Fibroblast of skin of scalp (primary cell): ENCODE data around the gene SLC22A23.

Experiments
- DNase-seq: peaks from one replicate; pipeline ENCODE4 v3.0.0-alpha.2; 2013

SLC22A23 gene

DNA sequence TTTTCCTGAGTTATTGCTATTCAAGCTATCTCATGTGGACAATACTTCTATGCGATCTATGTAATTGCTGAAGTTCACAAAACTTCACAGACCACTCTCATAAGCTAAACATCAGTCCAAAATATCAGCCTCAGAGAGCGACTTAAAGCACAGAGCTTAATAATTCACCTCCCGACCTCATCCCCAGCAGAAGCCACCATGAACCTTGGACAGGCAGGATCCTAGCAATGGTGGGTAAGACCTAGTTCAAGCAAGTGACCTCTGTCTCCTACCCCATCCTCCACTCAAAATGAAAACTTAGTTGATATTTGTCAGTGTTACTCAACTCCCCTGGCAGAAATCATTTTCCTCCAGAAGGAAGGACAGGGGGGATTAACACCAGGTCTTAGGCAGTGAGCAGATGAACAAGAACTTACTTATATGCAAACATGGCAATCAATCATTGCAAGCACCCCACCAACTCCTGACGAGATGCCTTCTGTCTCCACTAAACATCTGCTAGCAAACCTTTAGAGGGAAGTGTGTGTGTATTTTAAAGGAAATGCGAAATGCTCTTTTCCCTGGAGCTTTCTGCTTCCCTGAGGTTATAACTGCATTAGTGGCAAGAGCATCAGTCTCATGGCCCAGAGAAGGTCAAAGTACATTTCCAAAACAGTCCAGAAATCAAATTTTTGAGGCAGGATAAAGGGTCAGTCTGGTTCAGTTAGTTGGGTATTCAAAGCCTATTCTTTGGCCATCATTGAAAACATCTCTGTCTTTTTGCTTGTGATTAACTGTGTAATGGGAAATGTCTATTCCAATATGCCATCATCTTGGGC, 90.0 kb downstream of the SLC22A23 start:
- no peak for DNase-seq

DNA sequence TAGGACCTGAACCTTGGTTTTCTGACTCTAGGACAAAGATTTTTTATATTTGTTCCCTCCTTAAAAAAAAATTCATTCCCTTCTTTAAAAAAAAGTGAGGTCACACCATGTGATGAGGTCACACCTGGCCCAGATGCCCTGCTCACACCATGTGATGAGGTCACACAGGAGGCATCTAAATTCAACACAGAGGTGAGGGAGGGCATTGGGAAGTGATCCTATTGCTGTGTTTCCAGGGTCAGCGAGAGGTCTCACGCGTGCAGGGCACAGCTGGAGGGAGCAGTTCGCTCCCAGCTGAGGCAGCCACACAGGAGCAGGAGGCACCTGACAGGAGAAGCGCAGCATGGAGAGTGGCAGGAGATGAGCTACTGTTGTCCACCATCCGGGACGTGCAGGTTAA, 92.5 kb downstream of the SLC22A23 start:
- no peak for DNase-seq

DNA sequence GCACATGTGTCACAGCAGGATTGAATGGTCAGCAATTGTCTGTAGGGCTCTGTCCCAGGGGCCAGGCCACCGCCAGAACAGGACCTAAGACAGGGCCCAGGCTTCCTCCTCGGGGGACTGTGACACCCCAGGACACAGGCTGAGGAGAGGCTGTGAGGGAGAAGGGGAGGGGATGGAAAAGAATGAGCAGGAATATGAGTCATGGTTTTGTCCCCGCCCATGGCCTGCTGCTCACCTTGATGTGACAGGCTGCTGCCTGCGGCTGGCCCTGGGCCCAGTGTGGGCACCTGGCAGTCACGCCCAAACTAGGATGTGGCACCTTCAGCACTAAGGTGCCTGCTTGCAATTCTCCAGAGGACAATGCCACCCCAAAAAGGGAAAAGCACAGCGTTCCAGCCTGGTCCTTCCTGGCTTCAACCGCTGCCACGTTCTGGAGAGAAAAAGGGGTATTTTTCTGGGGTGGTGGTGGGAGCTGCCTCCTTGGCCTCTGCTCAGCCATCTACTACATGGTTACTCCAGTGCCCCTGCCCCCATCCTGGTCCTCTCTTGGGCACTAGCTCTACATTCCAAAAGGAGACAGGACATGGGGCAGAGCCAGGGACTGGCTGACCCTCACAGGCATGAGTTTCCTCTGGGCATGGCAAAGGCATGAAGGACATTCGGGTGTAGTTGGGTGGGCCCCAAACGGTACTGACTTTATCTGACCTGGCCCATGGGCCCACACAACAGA, 93.4 kb downstream of the SLC22A23 start:
- no peak for DNase-seq

DNA sequence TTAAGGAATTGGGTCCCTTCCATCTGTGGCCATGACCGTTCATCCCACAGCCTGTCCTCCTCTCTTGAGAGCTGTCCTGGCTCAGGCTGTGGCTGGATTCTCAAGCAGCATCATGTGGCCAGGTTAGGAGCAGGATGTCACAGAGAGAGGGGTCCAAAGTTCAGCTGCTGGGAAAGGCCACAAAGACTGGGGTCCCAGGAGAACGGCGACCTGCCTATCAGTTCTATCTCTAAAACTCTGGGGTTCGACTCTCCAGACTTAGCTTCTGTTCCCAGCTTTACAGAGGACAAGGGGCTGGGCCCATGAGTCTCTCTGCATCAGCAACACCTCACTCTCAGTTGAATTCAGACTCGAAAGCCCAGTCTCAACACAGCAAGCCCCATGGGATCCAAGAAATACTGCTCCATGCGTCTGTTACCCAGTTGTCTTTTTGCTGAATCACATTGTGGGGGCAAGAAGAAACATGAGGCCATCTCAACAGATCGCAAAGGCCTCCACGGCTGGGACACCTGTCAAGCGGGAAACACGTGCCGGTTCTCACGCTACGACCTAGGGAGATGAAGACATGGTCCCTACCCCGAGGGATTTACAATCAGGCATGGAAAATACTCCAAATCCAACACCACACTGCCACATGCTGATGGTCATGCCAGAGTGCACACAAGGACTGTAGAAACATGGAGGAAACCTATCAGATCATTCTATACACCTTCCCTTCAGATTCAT, 95.4 kb downstream of the SLC22A23 start:
- DNase-seq, result no peak

DNA sequence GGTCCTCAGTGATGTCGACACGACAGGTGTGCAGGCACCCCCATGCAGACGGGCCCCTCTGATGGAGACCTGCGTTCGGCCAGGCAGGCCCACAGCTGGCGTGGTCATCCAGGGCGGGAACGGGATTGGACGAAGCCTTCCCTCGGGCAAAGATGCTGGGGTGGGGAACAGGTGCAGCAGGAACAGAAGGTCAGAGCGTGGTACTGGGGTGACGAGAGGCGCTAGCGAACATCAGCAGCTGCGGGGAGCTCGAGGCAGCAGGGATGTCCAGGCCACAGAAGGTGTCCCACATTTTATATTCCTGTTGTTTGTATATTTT, 96.2 kb downstream of the SLC22A23 start:
- no peak for DNase-seq

DNA sequence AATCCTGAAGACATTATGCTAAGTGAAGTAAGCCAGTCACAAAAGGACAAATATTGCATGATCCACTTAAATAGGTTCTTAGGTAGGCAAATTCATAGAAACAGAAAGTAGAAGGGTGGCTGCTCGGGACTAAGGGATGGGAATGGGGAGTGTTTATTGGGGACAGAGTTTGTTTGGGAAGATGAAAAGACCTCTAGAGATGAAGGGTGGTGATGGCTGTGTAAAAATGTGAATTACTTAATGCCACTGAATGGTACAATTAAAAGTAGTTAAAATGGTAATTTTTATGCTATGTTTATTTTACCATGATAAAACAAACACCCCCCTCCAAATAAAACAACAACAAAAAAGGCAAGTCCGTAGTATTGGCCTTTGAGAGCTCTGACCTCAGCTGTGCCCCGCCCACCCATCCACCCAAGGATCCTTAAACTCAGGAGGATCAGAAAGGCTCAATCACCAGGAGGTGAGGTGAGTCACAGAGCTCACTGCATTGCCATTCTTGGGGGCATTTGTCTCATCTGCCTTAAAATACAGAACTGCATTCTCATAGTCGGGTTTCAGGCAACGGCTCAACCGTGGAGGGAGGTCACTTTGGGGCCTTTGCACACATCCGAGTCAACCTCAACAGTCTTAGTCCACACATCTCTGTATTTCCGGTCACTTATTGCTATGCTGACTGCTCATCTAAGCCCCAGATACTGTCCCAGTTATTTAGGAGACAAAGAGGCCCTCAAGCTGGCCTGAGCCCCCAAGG, 96.7 kb downstream of the SLC22A23 start:
- DNase-seq, result no peak

DNA sequence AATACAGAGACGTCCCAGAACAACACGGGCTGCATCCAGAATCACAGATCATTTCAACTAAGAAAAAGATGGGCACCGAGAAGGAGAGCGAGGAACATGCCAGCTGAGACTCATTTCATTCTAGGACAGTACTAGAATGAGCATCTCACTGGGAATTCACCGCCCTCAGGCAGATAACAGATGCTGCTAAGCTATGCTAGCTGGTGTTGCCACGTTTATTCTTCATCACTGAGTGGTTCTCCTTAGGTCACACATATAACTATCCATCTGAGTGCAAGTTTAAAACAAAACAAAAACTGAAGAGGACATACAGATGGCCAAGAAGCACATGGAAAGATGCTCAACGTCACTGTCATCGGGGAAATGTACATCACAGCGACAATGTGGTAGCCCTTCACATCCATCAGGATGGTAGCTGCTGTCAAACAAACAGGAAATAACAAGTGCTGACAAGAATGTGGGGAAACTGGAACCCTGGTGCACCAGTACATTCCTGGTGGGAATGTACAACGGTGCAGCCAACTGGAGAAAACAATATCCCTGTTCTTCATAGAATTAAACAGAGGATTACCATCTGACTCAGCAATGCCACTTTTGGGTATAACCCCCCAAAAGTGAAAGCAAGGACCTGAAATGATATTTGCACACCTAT, 97.6 kb downstream of the SLC22A23 start:
- no peak for DNase-seq

DNA sequence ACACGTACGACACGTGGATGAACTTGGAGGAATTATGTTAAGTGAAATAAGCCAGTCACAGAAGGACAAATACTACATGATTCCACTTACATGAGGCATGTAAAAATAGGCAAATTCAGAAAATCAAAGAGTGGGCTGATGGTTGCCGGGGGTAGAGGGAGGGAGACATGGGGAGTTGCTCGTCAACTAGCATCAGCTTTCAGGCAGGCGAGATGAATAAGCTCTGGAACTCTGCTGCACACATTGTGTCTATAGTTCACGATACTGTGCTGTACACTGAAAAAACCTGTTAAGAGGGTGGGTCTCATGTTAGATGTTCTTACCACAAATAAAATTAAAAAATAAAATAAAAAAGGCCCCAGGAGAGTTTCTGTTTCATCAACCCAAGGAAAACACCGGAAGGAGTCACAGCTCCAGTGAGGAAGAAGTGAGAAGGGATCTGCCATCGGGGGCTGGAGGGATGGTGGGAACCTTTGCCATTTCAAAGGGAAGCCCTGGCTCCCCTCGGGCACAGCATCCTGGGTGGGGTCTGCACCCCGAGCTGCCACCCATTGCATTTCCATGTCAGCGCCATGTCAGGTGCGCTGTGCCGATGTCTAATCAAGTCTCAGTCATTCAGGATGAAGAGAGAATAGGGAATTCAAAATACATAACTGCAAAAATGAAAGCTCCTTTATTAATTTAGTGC, 98.3 kb downstream of the SLC22A23 start:
- no peak for DNase-seq

DNA sequence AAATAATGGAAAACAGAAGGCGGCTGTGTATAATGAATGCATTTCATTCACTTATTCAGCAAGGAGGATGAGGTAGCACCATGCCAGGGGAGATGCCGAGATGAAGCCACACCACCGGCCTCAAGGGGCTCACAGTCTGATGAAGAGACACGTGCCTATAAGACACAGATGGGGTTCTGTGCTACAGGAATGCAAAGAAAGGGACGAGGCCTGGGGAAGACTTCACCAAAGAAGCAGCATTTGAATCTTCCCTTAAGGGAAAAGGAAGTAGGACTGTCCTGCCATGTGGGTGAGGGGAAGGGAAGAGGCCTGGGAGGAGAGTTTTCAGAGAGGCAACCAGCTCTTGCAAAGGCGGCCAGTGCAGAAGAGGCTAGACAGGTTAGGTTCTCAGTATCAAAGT, 99.2 kb downstream of the SLC22A23 start:
- DNase-seq, result no peak

DNA sequence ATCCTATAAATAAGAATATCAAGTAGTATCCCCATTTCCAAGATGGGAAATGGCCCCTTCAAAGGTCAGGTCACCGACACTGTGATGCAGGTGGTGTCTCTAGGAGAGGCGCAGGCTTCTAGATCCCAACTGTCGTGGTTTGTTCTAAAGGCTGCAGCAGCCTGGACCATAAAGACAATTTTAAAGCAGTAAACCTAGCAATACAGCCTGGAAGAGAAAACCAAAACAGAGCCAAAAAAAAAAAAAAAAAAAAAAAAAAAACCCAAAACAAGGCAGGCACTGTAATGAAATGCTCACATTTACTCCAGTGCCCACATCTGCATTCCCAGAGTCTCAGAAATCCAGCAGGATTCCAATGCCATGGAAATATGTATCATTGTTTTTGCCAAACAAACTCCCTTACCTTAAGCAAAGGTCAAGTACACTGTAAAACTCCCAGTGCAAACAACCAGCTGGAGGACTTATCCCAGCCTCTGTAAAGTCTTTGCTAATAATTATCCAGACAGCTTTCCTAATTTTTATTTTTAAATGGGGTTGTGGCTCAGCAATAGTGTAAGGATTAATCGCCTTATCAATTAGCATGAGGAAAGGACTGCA, 99.9 kb downstream of the SLC22A23 start:
- no peak for DNase-seq

DNA sequence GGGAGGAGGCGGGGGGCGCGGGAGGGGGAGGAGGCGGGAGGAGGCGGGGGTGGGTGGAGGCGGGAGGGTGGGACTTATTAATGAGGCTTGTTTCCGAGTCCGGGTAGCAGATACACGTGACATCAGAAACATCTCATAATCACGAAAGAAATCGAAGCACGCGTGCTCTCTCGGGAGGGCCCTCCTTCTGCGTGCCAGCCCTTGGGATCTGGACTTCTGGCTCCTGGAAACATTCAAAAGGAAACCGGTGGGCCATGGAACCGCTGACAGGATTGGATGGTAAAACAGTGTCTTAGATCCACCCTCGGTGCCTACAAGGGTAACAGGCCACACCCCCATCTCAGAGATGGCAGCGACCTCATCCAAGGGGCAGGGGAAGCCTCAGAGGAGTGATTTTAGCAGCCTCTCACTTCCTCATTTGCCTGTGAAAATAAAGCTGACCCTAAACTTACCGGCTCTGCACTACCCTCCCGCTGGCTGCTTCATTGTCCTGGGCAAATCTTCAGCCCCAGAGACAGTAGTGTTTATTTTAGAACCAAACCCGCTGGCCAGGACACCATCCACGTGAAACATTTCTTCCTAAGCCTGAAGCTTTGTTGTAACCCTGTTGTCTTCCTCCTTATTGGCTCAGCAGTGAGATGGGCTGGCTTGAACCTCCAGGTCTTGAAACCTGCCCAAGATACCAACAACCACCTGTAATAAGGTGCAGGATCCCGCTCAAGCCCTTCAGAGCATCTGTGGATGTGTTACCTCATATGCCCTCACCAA, 100.6 kb downstream of the SLC22A23 start:
- peak; percentile 62 for DNase-seq

DNA sequence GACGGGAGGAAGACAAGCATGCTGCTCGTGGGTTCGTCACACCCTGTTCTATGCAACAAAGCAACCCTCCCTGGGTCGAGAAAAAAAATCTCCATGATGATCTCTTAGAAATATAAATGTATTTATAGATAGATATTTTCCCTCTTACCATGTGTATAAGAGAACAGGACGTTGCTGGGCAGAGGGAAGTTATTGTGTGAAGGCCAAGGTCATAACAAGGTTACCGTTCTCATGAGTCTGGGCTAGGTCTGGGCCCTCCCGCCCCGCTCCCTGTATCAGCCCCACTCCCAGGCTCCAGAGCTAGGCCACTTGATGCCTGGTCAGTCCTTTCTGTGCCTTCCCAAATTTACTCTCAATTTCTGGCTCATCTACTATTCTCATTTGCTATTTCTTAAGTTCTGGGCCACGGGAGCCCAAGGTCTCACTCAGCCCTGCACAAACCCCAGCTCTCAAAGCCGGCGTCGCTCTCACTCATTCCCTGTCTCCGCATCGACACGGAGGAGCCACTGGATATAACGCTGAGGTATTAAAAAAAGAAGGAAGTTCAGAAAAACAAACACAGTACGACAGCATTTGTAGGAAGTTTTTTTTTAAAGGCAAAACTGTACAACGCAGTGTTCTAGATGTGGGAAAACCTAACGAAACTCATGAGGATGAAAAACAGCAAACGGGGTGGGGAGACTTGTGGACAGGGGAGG, 101.3 kb downstream of the SLC22A23 start:
- peak; percentile 22 for DNase-seq

DNA sequence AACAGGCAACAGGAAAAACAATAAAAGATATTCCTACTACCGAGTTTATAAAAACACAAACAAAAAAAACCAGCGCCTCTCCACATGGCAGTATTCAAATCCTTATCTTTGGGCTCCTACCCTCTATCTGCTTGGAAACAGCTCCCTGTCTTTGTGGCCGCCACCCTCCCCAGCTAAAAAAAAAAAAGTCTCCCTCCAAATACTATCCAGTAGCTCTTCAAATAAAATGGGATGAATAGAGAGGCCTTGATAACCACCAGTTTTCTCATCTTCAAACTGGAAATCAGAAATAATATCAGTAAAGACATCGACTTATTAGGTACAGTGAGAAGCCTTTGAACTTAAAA, 101.9 kb downstream of the SLC22A23 start:
- no peak for DNase-seq

DNA sequence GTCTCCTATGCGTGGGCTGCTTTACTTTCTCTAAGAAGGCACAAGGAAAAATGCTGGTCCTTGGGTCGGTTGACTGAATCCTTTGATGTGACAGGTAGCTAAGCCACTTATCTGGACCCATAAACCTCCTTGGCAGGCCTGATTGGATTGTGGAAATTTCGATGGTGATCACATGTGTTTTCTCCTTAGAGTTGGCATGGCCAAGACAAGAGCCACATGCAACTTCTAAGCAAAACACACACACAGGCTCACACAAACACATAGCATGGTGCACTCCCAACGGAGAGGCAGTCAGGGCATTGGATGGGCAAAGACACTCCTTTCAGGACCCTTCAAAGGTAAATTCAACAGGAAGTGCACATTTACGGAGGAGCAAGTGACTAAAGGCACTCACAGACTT, 102.9 kb downstream of the SLC22A23 start:
- DNase-seq, result no peak

DNA sequence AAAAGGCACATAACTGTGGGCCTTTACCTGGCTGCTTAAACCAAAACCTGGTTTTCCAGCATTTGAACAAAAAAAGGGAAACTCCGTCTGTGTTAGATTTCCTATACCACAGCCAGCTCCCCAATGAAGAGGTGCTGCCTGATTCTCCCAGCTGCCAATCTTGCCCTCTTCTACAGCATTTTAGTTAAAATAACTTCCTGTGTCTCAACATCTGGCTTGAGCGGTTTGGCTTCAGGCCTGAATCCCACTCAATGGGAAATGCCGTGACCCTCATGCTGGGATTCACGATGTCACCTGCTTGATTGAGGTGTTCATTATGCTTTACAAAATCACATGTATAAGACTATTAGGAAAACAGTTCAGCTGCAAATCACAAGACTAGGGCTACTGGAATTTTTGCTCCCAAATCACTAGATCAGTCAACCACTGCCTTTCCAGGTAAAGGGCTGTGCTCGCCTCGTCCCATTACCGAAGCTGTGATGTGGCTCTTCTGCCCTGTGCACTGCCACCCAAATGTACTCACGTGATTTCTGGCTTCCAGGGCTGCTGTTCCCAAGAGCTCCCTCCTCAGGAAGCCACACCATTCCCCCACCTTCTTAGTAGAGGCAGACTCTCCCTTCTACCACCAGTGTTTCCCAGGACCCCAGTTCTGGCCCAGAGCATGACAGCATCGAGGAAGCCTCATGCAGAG, 103.5 kb downstream of the SLC22A23 start:
- DNase-seq, result no peak

DNA sequence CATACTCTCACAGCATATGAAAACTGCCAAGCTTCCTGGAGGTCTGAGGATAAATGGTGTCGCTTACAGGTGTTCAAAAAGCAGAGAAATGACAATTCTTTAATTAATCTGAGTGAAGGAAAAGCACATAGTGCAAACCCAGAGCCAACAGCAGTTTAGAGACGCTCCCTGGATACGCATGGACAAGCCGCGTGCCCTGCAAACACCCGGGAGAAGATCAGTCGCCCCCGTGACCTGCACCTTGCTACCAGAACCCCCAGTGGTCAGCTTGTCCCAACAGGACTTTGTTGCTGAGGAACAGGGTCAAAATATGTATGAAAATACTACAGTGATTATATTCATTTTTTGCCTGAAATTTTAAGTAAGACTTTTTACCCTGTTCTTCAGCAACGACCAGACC, 104.2 kb downstream of the SLC22A23 start:
- DNase-seq, result no peak

DNA sequence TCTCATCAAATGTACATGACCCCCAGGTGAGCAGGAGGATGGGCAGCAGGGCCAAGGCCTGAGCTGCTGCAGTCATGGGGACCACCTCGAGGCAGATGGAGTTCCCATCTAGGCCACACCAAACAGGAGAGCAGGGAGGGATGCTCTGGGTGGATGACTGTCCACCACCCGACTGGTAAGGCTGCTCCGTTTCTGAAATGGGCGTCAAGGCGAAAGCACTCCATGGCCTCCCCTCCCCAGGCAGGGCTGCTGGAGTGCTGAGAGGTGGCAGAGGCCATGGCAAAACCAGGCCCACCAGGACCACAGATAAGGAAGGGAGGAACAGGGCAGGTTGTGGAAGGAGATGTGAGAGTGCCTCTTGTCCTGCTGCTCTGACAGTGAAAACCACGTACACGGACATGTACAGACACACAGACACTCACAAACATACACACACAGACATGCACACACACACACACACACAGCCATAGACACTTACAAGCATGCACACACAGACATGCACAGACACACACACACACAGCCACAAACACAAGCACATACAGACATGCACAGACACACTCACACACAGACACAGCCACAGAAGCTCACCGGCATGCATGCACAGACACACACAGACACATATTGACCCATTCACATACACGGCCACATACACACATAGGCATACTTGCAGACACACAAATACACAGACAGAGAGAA, 104.9 kb downstream of the SLC22A23 start:
- no peak for DNase-seq

DNA sequence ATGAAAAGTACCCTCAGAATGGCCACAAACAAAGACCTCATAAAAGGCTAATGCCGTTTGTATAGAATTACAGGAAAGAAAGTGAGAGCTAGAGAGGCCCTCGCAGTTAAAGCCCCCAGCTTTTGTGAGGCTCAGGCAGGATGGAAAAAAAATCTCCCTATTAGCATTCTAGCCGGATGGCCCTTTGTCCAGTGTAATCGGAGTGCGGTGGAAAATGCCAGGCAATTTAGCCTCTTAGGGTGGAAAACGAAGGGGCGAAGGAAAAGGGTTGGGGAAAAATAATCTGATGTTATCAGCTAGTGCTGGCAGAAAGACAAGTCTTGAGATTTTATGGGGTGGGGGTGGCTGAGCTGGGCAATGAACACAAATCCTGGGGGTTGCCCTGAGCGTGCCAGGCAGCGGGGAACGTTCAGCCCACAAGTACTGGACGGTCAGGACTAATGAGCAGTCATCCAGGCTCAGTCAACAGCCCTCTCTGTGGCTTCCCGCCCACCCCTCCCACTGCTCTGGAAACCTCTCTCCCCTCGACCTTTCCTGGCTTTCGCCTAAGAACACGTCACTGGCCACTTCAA, 105.7 kb downstream of the SLC22A23 start:
- DNase-seq, result no peak
